HG03060 (cell line): ENCODE results near the gene C5orf63.
A peak's percentile ranks its signal among the peaks of the same experiment; 100 is the strongest.
"Not testable (repeated sequence)": the region's sequence is repeated elsewhere in the genome, so short reads cannot be mapped to it uniquely, and the experiment has no call there.

Source experiments
- ATAC-seq: cut with Tn5 transposase; IDR thresholded peaks from one replicate; pipeline ENCODE4 v1.9.1; 2021; ENCODE audit warnings: low read depth, moderate number of reproducible peaks; ENCODE audit not compliant: unreplicated experiment

The C5orf63 gene

DNA sequence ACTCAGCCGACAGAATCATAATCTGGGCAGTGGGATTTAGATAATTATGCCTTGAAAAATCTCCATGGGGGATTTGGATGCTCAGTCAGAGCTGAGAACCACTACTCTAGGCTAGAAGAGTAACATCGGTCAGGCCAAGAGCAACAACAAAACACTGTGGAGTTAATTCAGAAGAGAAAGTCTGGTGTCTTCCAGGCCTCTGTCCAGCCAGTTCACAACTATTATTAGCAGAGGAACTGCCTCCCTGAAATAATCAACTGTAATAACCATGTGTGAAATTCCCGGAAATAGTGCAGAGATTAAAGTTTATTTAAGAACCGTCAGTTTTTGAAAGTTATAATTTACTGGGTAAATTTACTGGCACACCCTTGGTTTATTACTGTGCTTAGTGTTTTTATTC lies 34.8 kb downstream of the C5orf63 start:
- ATAC-seq = no peak

DNA sequence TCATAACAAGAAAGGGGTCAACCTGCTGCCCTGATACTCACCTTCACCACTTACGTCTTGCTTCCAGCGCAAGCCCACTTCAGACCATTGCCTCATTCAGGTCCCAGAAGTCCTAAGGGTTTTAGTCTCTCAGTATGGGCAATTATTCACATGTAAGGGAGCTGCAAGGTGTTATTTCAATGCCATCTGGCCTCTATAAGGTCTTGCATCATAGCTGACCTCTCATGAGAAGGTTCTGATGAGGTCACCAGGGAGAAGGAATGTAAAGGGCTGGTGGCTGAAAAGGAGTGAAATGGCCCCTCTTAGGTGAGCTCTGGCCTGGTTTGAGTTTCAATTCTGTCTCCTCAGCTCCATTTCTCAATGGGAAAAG lies 41.5 kb downstream of the C5orf63 start:
- no peak for ATAC-seq

- no peak for ATAC-seq
These were observed 42.0 kb downstream of the C5orf63 start for GRCh38 chr5:127031147-127031862.

- ATAC-seq = peak; percentile 74
These were observed 42.8 kb downstream of the C5orf63 start, which contains the start of gene MARCHF3 for GRCh38 chr5:127030259-127031146. MARCHF3 (minus strand) TSS chr5:127030558; CDS start chr5:126918171, 112,387 bp downstream.

DNA sequence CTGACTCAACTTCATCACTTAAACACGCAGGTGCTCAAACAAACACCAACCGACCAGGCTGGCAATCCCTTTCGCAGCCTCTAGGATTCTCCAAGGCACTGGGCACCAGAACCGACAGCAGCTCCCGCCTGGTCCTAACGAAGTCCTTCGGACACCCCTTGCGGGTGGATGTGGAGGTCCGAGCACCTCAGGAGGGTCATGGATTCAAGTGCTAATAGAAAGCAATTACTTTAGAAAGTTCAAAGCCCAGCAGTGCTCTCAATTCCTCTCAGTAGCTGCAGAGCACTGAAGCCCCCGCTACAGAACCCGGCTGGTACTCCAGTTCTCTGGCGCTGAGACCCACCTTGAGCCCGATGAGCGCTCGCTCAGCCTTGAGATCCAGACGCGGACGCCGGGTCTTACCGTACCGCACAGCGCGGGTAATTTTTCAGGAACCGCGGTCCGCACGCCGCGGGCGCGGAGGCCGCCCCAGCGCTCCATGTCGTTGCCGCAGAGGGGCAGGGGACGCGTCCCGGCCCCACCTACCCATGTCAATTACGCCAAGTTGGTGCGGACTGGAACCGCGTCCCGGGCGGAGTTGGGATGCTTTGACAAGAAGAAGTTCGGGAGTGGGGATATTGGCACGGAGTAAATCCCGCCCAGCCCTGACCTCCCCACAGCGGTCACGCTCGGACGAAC lies 43.6 kb downstream of the C5orf63 start:
- no peak for ATAC-seq

DNA sequence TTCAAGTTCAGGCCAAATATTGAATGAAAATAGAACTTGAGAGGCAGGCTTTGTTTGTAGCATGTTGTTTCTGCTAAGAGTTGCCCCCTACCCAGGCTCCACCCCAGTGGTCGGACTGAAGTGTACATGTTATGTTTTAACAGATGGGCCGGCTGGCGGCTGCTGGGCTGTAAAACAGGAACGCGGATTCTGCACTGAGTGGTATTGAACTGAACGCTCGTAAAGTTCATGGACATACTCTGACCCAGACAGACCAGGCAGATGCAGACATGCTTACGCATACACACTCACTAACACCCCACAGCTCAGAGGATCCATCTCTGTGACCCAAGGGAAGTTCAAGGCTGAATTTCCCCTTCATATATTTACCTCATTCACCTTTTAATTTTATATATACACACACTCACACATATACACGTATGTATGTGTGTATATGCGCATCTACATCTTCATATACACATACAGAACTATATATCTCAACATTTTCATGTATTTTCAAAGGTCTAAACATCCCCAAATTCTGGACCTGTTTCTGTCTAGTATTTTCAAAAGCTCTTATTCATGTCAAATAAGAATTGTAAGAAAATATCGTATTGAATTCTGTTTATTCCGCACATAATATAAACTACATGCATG lies 44.4 kb downstream of the C5orf63 start:
- no peak for ATAC-seq

DNA sequence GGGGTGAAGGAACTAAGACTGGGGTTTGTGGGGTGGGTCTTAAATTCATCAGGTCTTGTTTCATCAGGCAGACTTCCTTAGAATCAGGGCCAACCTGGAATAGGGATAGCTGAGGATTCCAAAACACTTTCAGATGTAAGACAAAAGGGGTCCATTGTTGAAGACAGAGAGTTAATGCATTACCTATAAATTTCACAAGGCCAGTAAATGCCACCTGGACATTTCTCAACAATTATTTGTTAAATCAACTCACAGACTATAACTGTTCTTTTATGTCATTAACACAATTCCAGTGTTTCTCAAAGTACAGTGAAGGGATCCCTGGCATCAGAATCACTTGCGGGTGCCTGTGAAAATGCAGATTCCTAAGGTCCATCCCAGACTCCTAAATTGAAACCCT lies 45.8 kb downstream of the C5orf63 start:
- ATAC-seq = no peak

- no peak for ATAC-seq
These were observed 47.1 kb downstream of the C5orf63 start for GRCh38 chr5:127026166-127026565.

DNA sequence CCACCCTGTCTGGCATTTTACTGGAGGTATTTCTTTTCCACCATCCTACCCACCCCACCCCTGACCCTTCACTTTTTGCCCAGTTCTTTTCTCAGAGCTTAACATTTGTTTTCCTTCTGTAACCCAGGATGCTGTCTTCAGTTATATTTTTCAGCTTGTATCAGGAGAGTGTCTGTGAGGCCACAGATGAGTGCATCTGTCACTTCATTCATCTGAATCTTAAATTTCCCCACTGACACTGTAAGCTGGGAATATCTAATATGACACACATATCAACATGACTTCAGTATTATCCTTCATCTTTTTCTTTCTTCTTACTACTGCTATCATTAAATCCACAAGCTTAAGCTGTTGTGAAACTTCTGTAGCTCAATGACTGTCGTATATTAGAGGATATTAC lies 47.8 kb downstream of the C5orf63 start:
- ATAC-seq = no peak

DNA sequence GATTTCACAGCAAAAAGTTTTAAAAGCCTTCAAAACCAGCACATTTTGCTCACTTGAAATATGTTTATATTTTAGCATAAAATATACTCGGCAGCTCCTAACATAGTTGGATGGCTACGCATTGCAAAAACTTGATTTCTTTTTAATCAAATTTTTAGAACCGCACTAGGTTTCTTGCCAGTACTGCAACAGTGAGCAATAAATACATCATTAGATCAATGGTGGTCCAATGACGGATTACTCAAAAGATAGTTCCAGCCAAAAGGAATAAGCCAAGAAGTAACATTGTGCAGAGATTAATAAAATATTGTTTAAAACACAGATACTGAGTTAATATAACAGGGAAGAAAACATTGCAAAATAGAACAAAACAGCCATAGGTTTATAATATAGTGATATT lies 48.5 kb downstream of the C5orf63 start:
- ATAC-seq = no peak

- not testable (repeated sequence) for ATAC-seq
These were observed 49.6 kb downstream of the C5orf63 start for GRCh38 chr5:127023552-127024191.

DNA sequence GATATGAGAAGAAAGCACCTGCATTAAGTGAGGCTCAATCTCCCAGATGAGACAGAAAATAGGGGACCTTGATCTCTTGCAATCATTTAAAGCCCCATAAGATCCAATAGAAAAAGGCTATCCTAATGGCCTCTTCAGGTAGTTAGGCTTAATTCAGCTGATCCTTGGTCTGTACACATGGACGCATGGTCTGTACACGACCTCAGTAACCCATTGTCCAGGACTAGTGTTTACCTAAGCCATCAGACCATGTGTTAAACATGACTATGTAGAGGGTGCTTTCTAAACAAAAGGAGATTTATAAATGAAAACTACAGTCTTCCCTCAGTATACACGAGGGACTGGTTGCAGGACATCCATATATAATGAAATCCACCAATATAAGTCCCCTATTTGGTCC lies 50.5 kb downstream of the C5orf63 start:
- no peak for ATAC-seq

DNA sequence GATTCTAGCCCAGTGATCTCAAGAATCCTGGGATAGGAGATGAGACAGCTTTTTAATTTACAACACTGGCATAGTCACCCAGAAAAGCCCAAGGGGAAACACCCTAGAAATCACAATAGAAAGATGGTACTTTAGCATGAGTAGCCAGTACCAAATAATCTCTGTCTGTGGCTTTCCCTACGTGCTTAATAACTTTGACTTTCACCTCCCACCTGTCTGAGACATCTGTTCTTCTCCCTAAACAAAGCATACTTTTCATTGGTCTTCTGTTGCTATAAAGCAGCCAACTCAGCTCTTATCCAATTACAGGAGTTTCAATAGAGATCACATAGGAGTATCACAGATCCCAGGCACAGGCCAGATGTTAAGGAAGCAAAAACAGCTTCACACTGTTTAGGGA lies 53.4 kb downstream of the C5orf63 start:
- no peak for ATAC-seq

DNA sequence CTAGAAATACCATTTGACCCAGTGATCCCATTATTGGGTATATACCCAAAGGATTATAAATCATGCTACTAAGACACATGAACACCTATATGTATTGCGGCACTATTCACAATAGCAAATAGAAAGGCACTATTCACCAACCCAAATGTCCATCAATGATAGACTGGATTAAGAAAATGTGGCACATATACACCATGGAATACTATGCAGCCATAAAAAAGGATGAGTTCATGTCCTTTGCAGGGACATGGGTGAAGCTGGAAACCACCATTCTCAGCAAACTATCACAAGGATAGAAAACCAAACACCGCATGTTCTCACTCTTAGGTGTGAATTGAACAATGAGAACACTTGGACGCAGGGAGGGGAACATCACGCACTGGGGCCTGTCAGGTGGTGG lies 56.6 kb downstream of the C5orf63 start:
- ATAC-seq = not testable (repeated sequence)

GRCh38 chr5:127015716-127016115 lies 57.6 kb downstream of the C5orf63 start:
- ATAC-seq = no peak

DNA sequence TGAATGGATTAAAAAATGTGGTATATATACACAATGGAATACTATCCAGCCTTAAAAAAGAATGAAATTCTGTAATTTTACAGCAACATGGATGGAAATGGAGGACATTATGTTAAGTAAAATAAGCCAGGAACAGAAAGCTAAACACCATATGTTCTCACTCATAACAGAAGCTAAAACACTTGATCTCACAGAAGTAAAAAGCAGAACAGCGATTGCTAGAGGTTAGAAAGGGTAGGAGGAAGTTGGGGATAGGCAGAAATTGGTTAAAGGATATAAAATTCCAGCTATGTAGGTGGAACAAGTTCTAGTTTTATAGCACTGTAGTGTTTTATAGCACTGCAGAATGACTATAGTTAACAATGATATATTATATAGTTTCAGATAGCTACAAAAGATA lies 58.7 kb downstream of the C5orf63 start:
- ATAC-seq = no peak

DNA sequence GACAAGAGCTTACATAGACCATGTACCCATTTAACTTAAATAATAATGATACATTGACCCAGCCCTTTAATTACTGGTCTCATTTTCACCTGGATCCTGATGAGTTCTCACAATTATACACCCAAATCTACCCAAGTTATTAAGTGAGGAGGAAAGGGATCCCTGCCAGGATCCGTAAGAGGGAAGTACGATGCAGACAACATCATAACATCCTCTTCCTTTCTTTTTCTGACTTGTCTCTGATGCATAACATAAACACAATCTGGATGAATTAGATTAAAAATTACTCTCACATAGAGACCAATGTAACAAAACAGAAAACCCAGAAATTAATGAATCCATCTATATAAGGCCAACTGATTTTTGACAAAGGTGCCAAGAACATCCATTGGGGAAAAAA lies 59.9 kb downstream of the C5orf63 start:
- ATAC-seq = no peak

DNA sequence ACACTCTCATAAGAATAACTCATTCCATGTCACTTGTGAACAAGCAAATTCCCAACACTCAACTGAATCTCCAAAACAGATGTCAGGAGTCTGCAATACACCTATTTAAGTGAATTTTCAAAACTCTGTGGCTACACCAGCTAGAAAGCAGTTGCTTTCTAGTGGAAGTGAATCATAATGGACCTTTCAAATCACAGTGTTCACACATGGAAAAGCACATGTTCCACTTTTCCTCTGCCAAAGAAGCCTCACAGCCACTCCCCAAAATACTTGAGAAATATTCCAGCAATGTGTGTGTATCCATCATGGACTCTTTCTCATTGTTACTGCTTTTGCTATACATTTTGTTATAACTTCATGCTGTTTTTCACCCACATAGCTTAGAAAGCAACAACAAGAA lies 60.4 kb downstream of the C5orf63 start:
- no peak for ATAC-seq

- peak; percentile 58 for ATAC-seq
These were observed 61.2 kb downstream of the C5orf63 start for GRCh38 chr5:127011961-127012644.

- no peak for ATAC-seq
These were observed 62.1 kb downstream of the C5orf63 start for GRCh38 chr5:127011153-127011552.
